HUDEP-2 (cell line): Measurements from ENCODE around the gene KLRC2.
"Not testable (repeated sequence)": the region's sequence is repeated elsewhere in the genome, so short reads cannot be mapped to it uniquely, and the experiment has no call there.

Source experiments
- DNase-seq, 76 experiments: peaks; one replicate each; lab custom pipeline; 2025; ENCODE audit not compliant: unreplicated experiment in 76 of 76; lab: John Stamatoyannopoulos, UW

KLRC2 gene

DNA sequence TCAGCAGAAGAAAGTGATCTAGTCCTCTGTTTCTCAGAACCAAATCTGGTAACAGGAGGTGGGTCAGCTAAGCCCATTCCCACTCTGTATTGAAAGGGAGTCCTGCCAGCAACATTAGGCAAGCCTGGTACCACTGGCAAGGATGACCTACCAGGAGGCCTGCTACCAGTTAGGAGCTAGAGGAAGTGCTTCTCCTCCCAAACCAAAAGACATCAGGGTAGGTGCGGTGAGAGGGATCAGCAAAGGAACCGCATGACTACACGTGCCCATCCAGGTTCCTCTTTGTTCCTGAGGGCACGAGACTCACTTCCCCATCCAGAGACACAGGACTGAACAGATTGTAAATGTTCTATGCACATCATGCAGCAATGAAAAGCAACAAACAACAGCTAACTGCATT is 29.1 kb downstream of the KLRC2 start:
- no peak for DNase-seq

DNA sequence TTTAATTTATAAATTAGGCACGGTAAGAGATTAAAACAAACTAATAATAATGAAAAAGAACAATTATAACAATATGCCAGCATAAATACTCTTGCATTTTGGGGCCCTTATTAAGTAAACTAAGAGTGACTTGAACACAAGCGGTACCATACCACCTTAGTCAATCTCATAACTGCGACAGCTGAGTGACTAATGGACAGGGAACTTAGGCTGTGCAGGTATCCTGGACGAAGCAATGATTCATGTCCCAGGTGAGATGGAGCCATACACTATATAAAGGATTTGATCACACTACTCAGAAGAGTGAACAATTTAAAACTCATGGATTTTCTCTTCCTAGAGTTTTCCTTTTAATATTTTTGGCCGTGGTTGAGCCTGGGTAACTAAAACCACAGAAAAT is 30.5 kb downstream of the KLRC2 start:
- no peak for DNase-seq

DNA sequence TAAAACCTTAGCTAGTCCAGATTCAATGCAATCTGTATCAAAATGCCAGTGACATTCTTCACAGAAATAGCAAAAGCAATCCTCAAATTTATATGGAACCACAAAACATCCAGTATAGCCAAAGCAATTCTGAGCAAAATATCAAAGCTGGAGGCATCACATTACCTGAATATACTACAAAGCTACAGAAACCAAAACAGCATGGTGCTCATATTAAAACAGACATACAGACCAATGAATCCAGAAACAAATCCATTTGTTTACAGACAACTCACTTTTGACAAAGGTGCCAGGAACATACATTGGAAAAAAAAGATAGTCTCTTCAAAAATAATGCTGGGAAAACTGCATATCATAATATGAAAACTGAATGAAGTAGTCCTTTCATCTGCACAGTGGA is 31.0 kb downstream of the KLRC2 start:
- DNase-seq: no peak

DNA sequence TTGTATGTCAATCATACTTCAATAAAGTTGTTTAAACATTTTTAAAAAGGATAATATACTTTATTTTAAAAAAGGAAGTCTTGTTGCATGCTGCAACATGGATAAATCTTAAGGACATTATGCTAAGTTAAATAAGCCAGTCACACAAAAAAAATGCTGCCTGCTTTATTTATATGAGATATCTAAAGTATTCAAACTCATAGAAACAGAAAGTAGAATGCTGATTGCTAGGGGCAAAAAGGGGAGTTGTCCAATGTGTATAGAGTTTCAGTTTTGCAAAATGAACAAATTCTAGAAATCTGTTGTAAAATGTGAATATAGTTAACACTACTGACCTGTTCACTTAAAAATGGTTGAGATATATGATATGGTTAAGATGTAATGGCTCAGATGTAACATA is 35.0 kb downstream of the KLRC2 start:
- no peak for DNase-seq

DNA sequence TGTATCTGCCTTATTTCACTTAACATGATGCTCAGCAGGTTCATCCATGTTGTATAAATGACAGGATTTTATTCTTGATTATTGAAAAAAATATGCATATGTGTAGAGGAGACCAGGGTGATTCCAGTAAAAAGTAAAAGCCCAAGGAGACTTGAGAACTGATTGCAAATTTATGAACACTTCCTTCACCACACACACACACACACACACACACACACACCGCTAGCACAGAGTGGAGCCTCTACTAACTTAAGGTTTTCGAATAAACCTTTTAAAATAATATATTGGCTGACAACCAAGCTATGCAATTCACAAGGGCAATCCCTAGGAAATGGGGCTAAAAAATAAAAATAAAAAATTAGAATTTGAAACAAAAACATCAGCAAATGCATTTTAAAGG is 37.6 kb downstream of the KLRC2 start:
- DNase-seq: no peak

DNA sequence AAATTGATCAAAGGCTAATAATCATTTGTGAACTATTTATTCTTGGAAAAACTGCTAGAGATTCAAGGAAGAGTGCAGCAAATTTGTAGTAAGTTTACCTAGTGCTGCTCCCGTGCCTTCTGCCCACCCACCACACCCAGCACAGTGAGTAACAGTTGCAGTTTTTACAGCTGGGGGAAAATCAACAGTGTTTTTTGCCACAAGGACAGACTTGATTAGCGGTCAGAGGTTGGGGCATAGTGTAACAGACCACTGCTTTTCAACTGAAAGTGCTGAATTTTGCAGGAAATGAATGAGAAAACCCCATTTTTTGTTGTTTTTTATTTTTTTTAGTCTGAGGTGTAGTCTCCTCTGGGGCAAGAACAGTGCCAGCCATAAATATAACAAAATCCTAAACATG is 38.5 kb downstream of the KLRC2 start:
- no peak for DNase-seq

DNA sequence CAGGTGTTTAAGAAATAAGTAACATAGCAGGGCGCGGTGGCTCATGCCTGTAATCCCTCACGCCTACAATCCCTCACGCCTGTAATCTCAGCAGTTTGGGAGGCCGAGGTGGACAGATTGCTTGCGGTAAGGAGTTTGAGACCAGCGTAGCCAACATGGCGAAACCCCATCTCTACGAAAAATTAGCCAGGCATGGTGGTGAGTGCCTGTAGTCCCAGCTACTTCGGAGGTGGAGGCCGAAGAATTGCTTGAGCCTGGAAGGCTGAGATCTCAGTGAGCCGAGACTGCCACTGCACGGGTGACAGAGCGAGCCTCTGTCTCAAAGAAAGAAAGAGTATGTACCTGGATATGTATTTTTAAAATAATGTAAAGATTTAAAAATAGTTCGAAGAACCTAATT is 39.6 kb downstream of the KLRC2 start:
- DNase-seq: not testable (repeated sequence)

DNA sequence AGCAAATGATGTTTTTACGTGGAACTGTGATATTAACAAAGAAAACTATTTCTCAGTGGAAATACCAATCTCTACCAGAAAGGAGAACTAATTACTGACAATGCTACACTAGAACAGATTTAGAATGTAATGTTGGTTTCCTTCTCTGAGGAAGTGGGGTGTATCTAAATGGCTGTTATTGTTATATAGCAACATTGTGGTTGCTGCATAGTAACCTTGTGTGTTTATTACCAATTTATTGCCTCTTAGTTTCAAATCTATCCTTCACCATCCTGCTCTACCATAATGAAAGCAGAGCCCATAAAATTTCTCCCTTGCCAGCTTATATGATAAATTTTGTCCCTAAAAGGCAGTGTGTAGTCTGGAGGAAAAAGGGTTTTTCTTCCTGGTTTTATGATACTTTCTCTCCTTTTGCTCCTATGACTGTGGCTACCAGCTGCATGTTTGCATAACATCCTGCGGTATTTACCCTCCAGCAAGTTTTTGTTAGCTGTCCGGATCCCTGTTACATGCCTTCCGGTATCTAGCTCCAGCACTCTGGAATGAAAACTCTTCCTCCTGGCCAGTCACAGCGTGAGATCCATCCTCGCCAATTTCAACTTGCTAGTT is 40.3 kb downstream of the KLRC2 start:
- no peak for DNase-seq

DNA sequence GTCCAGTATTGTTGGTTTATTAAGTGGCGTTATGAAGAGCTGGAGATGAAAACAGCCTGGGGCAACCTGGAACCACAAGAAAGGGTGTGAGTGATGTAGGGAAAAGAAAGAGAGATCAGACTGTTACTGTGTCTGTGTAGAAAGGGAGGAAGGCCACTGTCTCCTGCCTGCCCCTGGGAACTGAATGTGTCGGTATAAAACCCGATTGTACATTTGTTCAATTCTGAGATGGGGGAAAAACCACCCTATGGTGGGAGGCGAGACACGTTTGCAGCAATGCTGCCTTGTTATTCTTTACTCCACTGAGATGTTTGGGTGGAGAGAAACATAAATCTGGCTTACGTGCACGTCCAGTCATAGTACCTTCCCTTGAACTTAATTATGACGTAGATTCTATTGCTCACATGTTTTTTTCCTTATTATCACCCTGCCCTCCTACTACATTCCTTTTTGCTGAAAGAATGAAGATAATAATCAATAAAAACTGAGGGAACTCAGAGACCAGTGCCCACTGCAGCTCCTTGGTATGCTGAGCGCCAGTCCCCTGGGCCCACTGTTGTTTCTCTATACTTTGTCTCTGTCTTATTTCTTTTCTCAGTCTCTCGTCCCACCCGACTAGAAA is 41.2 kb downstream of the KLRC2 start:
- DNase-seq: not testable (repeated sequence)

DNA sequence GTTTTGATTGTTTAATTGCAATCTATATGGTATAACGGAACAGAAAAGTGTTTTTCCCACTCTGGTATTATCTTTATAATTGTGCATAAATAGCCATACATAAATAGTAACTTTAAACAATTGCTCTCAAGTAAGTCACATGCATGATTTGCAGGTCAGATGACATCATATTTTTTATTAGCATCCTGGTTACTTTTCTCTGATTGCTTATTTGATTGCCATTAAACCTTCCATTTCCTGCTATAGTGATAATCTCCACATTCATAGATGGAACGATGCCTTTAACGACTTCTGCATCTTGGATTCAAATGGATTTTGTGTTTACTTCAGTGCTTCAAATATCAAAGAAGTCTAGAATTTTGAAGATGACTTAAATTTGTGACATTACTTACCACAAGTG is 42.5 kb downstream of the KLRC2 start:
- DNase-seq: no peak

DNA sequence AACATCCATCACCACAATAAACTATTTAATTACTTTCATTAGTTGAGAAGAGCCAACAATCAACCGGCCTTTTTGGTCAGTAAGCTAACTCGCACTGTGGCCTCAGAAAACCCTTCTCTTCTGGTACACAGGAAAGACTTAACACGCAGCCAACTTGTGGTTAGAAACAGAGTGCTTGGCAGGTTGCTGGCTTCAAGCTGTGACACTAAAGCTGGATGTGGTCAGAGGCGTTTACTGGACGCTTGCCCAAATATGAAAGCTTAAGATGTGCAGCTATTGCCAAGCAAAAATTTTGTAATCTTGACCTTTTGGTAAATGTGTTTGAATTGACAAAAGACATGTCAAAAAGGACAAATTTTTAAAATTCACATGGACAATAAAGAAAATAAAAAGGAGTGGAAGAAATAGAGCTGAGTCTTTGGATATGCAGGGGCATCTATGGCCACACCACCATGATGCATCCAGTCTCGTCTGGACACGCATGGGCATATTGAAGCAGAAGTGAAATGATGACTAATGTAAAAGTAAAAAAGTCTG is 43.3 kb downstream of the KLRC2 start:
- DNase-seq: peak in 15 of 76 experiments; percentile 2 to 62 (median 22)

DNA sequence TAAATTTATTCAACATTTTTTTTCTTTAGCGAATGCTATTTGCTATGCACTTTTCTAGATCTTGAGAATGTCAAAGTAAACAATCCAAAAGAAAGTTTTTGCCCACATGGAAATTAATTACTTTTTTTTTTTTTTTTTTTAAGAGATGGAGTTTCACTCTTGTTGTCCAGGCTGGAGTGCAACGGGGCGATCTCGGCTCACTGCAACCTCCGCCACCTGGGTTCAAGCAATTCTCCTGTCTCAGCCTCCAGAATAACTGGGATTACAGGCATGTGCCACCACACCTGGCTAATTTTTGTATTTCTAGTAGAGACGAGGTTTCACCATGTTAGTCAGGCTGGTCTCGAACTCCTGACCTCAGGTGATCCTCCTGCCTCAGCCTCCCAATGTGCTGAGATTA is 44.8 kb downstream of the KLRC2 start:
- DNase-seq: not testable (repeated sequence)

DNA sequence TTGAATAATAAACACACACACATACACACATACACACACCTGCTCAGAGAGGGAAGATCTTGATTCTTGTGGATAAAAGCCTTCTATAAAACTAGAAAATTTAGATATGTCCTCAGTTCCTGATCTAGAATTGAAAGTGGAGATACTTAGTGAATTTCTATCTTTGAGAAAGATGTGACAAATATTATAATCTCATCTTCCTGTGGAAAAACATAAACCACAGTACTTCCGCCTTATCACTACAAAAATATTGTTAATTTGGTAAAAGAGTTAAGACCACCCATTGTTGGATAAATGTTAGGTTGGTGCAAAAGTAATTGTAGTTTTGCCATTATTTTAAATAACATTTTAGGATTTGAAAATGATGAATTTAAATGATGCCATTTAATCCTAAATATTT is 45.9 kb downstream of the KLRC2 start, which contains the start of gene KLRK1:
Gene KLRK1, minus strand, starts transcription at position 138 of the 400 bp plus-strand sequence. CDS start 1,231 bp downstream, outside the sequence.
- no peak for DNase-seq

DNA sequence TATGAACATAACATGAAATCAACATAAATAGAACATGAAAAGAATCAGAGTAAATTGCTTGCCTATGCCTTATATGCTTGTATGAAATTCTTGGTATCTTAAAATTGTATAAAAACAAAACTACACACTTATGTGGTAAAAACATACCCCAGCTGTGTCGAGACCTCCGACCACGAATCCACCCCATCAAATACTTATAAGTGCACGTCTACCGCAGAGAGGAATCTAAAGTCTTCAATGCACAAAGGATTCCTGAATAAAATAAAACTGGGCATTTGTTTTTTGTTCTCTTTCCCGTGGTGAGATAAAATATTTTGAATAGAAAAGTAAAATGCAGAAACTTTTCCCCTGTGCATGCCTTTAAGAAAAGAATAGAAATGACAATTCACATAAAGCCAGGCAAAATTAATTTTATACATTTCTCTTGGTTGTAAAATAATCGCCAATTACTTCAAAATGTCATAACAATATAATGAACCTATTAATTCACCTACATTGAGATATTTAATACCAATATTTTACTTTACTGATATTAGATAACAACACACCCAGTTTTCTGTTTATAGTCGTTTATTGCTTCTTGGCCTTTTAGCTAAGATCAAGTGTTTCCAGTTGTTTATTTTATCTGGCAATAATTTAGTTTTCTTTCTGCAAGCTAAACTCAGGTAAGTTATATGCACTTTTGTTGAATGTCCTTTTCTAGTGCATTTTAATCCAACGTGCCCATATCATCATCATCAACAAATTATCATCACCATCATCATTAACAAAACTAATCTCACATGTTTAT is 47.0 kb downstream of the KLRC2 start:
- no peak for DNase-seq

DNA sequence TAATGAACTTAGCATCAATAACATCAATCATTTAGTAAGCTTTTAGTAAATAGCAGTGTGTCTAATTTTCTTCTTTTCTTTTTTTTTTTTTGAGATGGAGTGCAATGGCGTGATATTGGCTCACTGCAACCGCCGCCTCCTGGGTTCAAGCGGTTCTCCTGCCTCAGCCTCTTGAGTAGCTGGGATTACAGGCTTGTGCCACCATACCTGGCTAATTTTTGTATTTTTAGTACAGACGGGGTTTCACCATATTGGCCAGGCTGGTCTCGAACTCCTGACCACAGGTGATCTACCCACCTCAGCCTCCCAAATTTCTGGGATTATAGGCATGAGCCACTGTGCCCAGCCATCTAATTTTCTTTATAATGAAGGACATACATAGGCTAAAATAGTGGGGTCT is 48.3 kb downstream of the KLRC2 start:
- DNase-seq: not testable (repeated sequence)

DNA sequence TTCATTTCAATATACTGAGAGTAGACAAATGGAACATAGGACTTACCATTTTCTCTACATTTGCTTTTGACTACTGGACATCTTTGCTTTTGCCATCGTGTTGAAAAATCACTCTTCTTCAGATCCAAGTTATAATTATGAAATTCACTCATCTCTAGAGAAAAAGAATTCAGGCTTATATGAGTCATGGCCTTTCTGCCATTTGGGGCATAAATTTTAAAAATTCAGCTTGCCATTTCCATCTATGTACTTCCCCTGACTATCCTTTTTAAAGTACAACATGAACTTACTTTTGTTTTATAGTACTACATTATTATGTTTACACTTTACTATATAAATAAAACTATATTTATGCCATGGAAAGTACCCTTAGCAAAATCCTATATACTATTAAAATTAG is 49.0 kb downstream of the KLRC2 start:
- no peak for DNase-seq

DNA sequence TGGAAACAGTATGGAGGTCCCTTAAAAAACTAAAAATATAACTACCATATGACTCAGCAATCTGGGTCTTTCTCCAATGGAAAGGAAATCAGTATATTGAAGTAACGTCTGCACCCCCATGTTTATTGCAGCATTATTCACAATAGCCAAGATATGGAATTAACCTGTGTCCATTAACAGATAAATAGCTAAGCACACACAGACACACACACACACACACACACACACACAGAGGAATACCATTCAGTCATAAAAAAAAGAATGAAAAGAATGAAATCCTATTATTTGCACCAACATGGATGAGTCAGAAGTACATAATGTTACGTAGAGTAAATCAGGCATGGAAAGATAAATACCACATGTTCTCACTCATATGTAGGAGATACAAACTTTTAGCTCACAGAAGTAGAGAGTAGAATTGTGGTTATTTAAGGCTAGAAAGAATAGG is 50.6 kb downstream of the KLRC2 start:
- no peak for DNase-seq

DNA sequence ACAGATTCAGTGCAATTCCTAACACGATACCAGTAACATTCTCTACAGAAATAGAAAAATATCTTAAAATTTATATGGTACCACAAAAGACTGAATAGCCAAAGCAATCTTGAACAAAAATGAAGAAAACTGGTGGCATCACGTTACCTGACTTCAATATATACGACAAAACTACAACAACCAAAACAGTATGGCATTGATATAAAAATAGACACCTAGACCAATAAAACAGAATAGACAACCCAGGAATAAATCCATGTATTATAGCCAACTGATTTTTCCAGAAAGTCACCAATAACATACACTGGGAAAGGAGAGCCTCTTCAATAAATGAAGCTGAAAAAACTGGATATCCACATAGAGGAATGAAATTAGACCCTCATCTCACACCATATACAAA is 51.6 kb downstream of the KLRC2 start:
- DNase-seq: no peak

DNA sequence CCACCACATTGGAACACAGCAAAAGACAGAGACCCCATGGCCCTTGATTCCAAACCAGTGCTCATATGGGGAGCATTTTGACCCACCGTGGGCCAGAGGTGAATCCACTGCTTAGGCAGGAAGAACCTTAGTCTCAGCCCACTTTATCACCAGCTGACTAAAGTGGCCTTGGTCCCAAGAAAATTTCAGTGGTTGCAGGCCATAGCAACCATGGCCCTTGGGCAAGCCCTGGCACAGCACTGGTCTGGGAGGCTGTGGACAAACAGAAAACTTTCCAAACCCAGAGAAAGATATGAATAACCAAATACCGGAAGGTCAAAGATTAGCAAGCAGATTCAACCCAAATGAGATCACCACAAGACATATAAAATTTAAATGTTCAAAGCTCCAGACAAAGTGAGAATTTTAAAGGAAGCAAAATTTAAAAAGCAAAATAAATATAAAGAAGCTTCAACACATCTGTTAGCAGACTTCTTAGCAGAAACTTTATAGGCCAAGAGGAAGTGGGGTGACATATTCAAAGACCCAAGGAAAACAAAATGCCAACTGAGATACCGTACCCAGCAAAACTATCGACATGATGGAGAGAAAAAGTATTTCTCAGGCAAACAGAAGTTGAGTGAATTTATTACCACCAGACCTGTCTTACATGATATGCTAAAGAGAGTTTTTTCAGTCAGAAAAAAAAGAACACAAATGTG is 53.7 kb downstream of the KLRC2 start:
- no peak for DNase-seq
